Inflammatory macrophage treated with lipopolysaccharide for 1 hour (primary cell): Measurements from ENCODE around the gene LGALS8.
"Not testable (repeated sequence)": the region's sequence is repeated elsewhere in the genome, so short reads cannot be mapped to it uniquely, and the experiment has no call there.

Experiments used
- DNase-seq, 2 donors: peaks; one replicate each; pipeline ENCODE4 v3.0.0-alpha.2; 2020 to 2022

LGALS8 gene

GRCh38 chr1:236543065-236543669, 19.4 kb downstream of the LGALS8 start:
- no peak for DNase-seq

GRCh38 chr1:236545621-236546169, 21.9 kb downstream of the LGALS8 start:
- no peak for DNase-seq

- DNase-seq, result no peak
Measured at GRCh38 chr1:236548452-236548851, 24.7 kb downstream of the LGALS8 start.

DNA sequence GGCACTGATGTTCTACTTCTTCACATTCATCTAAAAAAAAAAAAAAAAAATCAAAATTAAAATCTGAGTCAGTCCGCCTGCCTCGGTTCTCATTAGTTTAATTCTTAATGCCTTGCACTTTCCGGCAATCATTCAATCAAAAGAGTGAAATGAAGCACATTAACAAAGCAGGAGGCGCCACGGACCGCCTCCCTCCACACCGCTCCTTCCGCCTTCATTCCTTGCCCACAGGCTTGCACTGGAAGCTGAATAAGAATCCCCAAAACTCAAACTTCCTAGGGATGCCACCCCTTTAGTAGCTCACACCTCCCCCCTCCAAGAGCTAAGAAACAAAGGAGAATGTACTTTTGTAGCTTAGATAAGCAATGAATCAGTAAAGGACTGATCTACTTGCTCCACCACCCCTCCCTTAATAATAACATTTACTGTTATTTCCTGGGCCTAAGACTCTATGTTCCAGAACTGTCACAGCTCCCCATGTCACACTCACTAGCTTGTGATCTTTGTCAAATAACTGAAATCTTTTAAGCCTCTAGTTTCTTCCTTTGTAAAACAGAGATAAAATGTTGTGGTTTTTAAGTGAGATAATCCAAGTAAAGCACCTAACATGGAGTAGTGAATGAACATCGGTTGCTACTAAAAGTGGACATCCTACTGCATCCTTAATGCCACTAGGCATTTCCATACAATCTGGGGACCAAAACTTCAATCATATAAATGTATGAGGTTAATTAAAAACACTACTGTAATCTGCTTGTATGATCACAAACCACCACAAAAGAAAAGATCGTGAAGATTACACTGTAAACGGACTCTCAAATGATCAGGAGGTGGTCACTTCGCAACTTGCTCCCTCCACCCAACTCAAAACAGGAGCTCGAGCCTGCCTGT, 27.4 kb downstream of the LGALS8 start:
- DNase-seq, result no peak

- no peak for DNase-seq
Measured at GRCh38 chr1:236552096-236552495, 28.3 kb downstream of the LGALS8 start.

GRCh38 chr1:236552901-236553300, 29.1 kb downstream of the LGALS8 start:
- DNase-seq, result no peak

GRCh38 chr1:236553370-236553769, 29.6 kb downstream of the LGALS8 start:
- no peak for DNase-seq

- DNase-seq, result no peak
Measured at GRCh38 chr1:236556606-236557005, 32.8 kb downstream of the LGALS8 start.

GRCh38 chr1:236558081-236558480, 34.3 kb downstream of the LGALS8 start:
- DNase-seq, result no peak

- no peak for DNase-seq
Measured at GRCh38 chr1:236558846-236559245, 35.1 kb downstream of the LGALS8 start.

GRCh38 chr1:236560213-236560771, 36.5 kb downstream of the LGALS8 start:
- DNase-seq, result no peak

DNA sequence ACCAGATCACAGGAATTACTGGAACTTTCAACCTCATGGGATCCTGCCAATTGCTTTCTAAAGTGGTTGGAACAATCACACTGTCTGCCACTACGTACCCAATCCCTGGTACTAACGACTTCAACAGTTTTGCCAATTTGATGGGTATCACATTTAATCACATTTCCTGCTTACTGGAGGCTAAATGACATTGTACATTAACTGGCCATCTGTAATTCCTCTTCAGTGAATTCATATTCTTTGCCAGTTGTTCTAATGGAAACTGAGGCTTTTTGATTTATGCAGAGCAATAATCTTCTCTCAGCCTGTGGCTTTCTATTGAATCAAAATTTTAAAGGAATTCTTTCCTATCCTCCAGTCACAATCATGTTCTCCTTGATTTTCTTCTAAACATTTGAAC, 38.2 kb downstream of the LGALS8 start:
- no peak for DNase-seq

DNA sequence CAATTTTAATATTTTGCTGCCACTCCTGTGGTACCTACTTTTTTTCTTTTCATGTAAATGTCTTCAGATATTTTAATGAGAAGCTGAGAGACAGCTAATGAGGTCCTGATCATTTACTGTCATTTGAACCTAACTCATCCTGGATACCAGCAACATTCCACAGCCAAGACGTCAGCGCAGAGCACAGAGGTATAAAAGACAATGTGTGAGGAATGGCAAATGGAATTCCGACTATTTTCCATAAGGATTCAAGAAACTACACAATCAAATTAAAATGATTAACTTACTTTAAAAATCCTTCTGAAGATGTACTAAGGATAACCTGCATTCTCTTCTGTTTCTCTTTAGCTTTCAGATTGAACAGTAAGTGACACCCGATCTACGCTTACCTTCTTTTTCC, 41.7 kb downstream of the LGALS8 start:
- no peak for DNase-seq

- DNase-seq, result no peak
Measured at GRCh38 chr1:236568285-236568894, 44.6 kb downstream of the LGALS8 start.

- no peak for DNase-seq
Measured at GRCh38 chr1:236575523-236575922, 51.7 kb downstream of the LGALS8 start.

GRCh38 chr1:236576004-236576403, 52.2 kb downstream of the LGALS8 start:
- no peak for DNase-seq

DNA sequence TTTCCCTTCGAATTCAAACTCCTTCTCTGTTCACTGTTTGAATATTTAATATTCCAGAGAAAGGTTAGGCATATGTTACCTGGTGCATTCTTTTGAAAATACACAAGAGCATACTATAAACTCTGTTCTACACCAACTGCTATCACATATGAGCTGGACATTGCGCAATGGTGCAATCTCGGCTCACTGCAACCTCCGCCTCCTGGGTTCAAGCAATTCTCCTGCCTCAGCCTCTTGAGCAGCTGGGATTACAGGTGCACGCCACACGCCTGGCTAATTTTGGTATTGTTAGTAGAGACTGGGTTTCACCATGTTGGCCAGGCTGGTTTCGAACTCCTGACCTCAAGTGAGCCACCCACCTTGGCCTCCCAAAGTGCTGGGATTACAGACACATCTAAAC, 53.3 kb downstream of the LGALS8 start:
- DNase-seq, result not testable (repeated sequence)

DNA sequence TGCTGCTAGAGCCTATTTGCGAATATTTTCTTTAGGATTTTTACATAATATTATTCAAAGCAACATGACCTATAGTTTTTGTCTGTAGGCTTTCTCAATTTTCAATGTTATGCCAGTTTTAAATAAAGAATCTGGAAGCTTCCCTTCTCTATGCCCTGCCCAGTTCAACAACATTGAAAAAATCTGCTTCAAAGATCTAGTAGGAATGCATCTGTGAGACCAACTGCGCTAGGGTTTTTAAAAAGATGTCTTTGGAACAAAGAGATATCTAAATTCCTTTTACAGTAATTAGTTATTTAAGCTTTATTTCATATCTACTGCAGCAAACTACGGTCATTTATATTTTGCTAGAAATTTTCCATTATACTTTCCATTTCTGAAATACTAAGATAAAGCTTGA, 54.9 kb downstream of the LGALS8 start:
- DNase-seq, result no peak

- not testable (repeated sequence) for DNase-seq
Measured at GRCh38 chr1:236580404-236580803, 56.6 kb downstream of the LGALS8 start.

DNA sequence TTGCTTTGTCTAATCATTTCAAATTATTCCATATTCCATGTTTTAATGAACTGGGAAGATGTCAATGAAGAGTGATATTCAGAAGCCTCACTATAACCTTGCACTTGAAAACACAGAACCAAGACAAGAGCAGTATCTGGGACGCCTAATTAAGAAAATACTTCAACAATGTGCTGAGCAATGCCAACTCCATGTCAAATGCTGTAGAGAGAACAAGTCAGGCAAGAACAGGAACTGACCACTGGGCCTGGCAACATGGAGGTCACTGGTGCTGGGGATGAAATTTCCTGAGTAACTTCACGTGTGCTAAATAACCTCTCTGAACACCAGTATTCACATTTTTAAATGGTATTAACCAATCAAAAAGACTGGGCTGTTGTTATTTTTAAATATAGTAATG, 57.7 kb downstream of the LGALS8 start:
- no peak for DNase-seq

- DNase-seq, result no peak
Measured at GRCh38 chr1:236589531-236589930, 65.7 kb downstream of the LGALS8 start.

DNA sequence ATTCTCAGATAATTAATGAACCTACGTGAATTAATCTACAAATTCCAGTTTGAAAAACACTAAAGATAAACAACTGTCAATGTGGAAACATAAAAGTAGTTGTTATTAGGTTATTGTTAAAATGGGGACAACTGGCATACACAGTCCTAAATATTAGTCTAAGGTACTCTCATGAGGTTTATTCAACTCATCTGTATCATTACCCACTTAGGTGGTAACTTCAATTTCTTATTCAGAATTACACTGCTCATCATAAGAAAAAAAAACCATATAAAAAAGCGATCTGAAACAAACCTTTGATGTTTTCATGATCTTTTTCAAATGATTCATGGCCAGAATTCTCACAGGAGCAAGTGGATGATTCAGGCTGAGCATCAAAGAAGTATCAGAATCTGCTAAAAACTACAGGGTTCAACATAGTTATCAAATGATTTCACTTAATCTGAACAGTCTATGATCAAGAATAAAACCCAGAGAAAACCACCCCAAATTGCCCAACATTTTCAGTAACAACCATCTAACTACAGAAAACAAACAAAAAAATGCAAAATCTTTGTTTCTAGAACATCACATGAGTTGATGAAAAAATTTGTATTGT, 66.9 kb downstream of the LGALS8 start:
- no peak for DNase-seq

- DNase-seq, result no peak
Measured at GRCh38 chr1:236602171-236602570, 78.4 kb downstream of the LGALS8 start.
